H1 (cell line): ENCODE results near the gene OSTF1. TPM values are rescaled to one million over a fixed set of nuclear protein-coding genes. Genes with fewer than 3 reads are reported as not detected.

Experiments used
- SRF ChIP-seq: IDR thresholded peaks from 2 replicates; pipeline ENCODE4 v1.6.1; 2011; ENCODE audit warnings: mild to moderate bottlenecking, low read depth, low read length, moderate library complexity
- polyA plus RNA-seq, 7 experiments: library from polyadenylated mRNA; depleted of rRNA in 3 of 7; stranded (reverse) in 5 of 7; unstranded in 2 of 7; fragments of >200 nt in 5 of 7; fragments of 200-250 nt in 2 of 7; gene quantifications; 1 replicate in 5 of 7; 2 replicates in 1 of 7; 4 replicates in 1 of 7; pipeline versions ENCODE4 v1.2.1 to v1.2.3, GENCODE V29; 2011 to 2013; ENCODE audit warnings: missing spikeins in 2 of 7, mixed read lengths in 2 of 7
- total RNA-seq: library from RNA; stranded (reverse); fragmentation: NEBNext Ultra II Directional; extraction: Animal tissue kit (Norgen Biotek cat#: 25700); gene quantifications from 2 replicates; pipeline ENCODE4 v1.2.1, GENCODE V29; 2021

The OSTF1 gene
- total and polyA plus RNA-seq, 2 of the 8 experiments (the other 6 are each of a cell fraction or from before 2014, with no cell fraction given) = 5.0 to 18.9 TPM

DNA sequence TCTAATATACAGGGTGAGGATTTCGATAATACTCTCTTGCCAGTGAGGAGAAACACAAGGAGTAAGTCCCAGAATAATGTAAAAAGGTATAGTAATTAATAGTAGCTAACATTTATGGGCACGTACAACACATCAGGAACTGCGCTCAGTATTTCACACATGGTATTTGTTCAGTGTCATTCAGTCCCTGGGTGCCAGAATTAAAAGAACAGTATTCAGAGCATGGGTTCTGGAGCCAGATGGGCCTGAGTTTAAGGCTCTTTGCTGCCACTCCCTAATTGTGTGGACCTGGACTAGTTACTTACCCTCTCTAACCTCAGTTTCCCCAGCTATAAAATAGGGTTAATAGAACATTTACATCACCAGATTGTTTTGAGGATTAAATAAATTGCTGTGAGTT, 16.3 kb downstream of the OSTF1 start (continued):
- no peak for TF ChIP-seq SRF
